Measurements from ENCODE around the gene SLC38A4.

Gene SLC38A4

DNA sequence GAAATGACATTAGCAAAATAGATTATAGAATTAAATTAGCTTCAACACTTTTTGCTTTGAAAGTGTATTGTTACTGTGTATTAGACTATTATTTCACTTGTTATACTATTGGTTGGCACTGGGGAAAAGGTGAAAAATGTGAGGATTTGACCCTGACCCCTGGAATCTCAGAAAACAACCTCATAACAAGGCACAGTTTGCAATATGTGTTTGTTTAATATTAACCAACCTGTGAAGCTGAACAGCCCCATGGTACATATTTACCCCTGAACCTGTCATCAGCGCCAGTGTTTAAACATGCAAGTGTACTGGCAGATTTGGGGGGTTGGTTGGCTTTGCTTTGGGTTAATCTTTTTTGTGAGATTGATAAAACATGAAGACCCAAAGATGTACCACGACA, 11.7 kb downstream of the SLC38A4 start:
- Histone ChIP-seq H3K4me3 (no peak overlapping the region), H3K9me3 (no peaks in the 10 kb centered on the region), H3K27me3 (no peaks in the 10 kb centered on the region), H3K36me3 (no peaks in the 10 kb centered on the region), H3K4me1 (peaks cover 0 to 10% (median 0%) of the 10 kb centered on the region in 4 donors), H3K27ac (no peak overlapping the region)
- DNase-seq = no peak
- TF ChIP-seq, protein P1, sequence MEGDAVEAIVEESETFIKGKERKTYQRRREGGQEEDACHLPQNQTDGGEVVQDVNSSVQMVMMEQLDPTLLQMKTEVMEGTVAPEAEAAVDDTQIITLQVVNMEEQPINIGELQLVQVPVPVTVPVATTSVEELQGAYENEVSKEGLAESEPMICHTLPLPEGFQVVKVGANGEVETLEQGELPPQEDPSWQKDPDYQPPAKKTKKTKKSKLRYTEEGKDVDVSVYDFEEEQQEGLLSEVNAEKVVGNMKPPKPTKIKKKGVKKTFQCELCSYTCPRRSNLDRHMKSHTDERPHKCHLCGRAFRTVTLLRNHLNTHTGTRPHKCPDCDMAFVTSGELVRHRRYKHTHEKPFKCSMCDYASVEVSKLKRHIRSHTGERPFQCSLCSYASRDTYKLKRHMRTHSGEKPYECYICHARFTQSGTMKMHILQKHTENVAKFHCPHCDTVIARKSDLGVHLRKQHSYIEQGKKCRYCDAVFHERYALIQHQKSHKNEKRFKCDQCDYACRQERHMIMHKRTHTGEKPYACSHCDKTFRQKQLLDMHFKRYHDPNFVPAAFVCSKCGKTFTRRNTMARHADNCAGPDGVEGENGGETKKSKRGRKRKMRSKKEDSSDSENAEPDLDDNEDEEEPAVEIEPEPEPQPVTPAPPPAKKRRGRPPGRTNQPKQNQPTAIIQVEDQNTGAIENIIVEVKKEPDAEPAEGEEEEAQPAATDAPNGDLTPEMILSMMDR (IDR thresholded peaks at IDR 0.05) = no peak
- intact Hi-C loops (cut with DNase I; ENCODE audit: low total_unique reads) = no loop called here

DNA sequence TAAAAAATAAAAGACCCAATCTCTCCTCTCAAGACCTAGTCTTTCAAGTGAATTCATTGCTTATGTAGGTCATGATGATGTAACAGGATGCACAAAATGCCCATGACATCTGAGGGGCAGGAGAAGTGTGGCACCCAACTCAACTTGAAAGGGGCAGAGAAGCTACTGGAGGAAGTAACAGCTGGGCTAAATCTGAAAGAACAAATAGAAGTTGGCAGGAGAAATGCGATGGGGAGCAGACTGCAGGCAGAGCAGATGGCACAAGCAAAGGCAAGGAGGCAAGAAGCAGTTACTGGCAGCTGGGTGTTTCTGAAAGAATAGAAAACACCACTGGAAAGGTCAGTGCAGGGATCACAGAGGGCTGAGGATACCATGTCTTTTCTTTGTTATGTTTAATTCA, 14.6 kb downstream of the SLC38A4 start:
- TF ChIP-seq, protein P1 (IDR thresholded peaks at IDR 0.05) = no peak
- Histone ChIP-seq H3K4me1 (peaks cover 0 to 10% (median 0%) of the 10 kb centered on the region in 4 donors), H3K27ac (no peak overlapping the region), H3K36me3 (no peaks in the 10 kb centered on the region), H3K4me3 (no peak overlapping the region), H3K27me3 (no peaks in the 10 kb centered on the region), H3K9me3 (no peaks in the 10 kb centered on the region)
- intact Hi-C loops (cut with DNase I; ENCODE audit: low total_unique reads) = no loop called here
- DNase-seq = no peak

GRCh38 chr12:46808955-46809697, 16.7 kb downstream of the SLC38A4 start:
- H3K27ac ChIP-seq = no peak overlapping the region
- DNase-seq = no peak
- TF ChIP-seq, protein P1 (IDR thresholded peaks at IDR 0.05) = no peak
- H3K4me1 ChIP-seq = no peaks in the 10 kb centered on the region
- H3K27me3 ChIP-seq = no peaks in the 10 kb centered on the region
- H3K4me3 ChIP-seq = no peak overlapping the region
- no peaks in the 10 kb centered on the region for H3K36me3 ChIP-seq
- intact Hi-C loops (cut with DNase I; ENCODE audit: low total_unique reads) = loop anchor here (2.0 kb wide), 1 partner anchor 18 kb away; no protein-coding TSS in a partner anchor
- H3K9me3 ChIP-seq = no peaks in the 10 kb centered on the region

- intact Hi-C loops (cut with DNase I; ENCODE audit: low total_unique reads) = loop anchor here (2.0 kb wide), 1 partner anchor 18 kb away; no protein-coding TSS in a partner anchor
- no peaks in the 10 kb centered on the region for H3K36me3 ChIP-seq
Observed at GRCh38 chr12:46808317-46808716, 17.5 kb downstream of the SLC38A4 start.

DNA sequence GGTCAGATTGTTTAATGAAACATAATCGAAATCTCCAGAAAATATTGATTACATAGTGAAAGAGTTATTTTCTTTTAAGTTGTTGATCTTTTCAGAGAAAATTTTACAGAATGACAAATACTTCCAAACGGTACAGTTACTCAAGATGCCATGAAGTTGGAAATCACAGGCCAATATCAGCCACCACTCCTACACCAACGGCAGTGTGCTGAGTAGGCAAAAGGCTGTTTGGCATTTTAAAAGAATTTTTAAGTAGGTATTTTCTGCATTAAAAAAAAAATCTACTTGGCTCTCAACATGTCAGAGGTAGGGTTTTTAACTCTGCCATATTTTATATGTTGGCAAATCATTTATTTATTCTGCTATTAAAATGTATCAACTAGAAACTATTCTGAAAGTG, 21.7 kb downstream of the SLC38A4 start:
- Histone ChIP-seq H3K9me3 (no peaks in the 10 kb centered on the region), H3K4me1 (no peaks in the 10 kb centered on the region), H3K27ac (no peak overlapping the region), H3K27me3 (no peaks in the 10 kb centered on the region), H3K36me3 (no peaks in the 10 kb centered on the region), H3K4me3 (no peak overlapping the region)
- no peak for DNase-seq
- TF ChIP-seq, protein P1 (IDR thresholded peaks at IDR 0.05) = no peak
- intact Hi-C loops (cut with DNase I; ENCODE audit: low total_unique reads) = no loop called here

More at GRCh38 chr12:46808317-46808716, 17.5 kb downstream of the SLC38A4 start:
- Histone ChIP-seq H3K4me3 (no peak overlapping the region), H3K4me1 (no peaks in the 10 kb centered on the region), H3K9me3 (no peaks in the 10 kb centered on the region), H3K27me3 (no peaks in the 10 kb centered on the region), H3K27ac (no peak overlapping the region)
- TF ChIP-seq, protein P1 (IDR thresholded peaks at IDR 0.05) = no peak
- no peak for DNase-seq
